Astrocyte of the spinal cord (primary cell): Measurements from ENCODE around the gene SLC13A3.

Experiments
- DNase-seq: peaks from one replicate; pipeline ENCODE4 v3.0.0; 2011; ENCODE audit warnings: low read depth, low spot score
- H3K4me3 ChIP-seq: 2 replicates; pipeline ENCODE4 v1.5.1; 2011; ENCODE audit warnings: low read depth, mild to moderate bottlenecking, low read length, moderate library complexity
- CTCF ChIP-seq: IDR thresholded peaks from 2 replicates; pipeline ENCODE4 v1.5.1; 2012; ENCODE audit warnings: low read depth, mild to moderate bottlenecking, low read length, inconsistent platforms
- in situ Hi-C: cut with HindIII; loops from 2 replicates; pipeline ENCODE4 v1.10.0; 2017; ENCODE audit warnings: low sequenced_read_pairs

The SLC13A3 gene

GRCh38 chr20:46548688-46549087, 102.6 kb downstream of the SLC13A3 start:
- TF ChIP-seq CTCF: no peak
- in situ Hi-C loops: no loop called here
- no peak overlapping the region for H3K4me3 ChIP-seq
- no peak for DNase-seq

DNA sequence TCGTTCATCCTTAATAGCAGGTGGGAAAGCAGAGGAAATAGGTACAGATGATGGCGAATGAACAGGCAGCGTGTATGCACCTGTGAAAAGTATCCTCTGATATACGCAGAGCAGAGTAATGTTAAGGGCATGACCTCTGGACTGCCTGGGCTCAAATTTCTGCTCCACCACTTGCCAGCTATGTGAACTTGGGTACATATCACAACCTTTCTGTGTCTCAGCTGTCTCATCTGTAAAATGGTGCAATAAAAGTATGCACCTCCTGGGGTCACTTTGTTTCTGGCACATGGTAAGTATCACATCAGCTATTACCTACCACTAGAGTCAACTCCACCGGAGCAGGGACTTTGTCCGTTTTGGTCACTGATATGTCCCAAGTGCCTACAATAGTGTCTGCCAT, 103.3 kb downstream of the SLC13A3 start:
- H3K4me3 ChIP-seq: no peak overlapping the region
- in situ Hi-C loops: no loop called here
- no peak for DNase-seq
- TF ChIP-seq CTCF: no peak

DNA sequence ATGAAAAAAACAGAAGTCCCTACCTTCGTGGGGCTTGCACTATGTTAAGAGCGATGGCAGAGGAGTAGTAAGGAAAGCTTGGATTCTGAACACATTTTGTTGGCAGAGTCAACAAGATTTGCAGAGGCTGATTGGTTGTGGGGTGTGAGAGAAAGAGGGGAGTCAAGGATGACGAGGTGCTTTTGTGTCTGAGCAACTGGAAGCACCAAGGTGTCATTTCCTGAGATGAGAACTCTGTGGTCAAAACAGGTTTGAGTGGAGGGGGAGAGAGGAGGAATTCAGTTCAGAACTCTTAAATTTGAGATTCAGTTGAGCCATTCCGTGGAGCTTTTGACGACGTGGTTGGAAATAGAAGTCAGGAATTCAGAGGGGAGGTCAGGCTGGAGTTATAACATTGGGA, 104.3 kb downstream of the SLC13A3 start:
- in situ Hi-C loops: no loop called here
- no peak for TF ChIP-seq CTCF
- no peak for DNase-seq
- H3K4me3 ChIP-seq: no peak overlapping the region

- in situ Hi-C loops: no loop called here
- H3K4me3 ChIP-seq: no peak overlapping the region
- no peak for TF ChIP-seq CTCF
- no peak for DNase-seq
These were observed 105.0 kb downstream of the SLC13A3 start for GRCh38 chr20:46546298-46546697.

GRCh38 chr20:46545827-46546138, 105.5 kb downstream of the SLC13A3 start:
- DNase-seq: no peak
- H3K4me3 ChIP-seq: no peak overlapping the region
- in situ Hi-C loops: no loop called here
- no peak for TF ChIP-seq CTCF

GRCh38 chr20:46545077-46545826, 106.0 kb downstream of the SLC13A3 start:
- DNase-seq: no peak
- no peak for TF ChIP-seq CTCF
- H3K4me3 ChIP-seq: no peak overlapping the region
- in situ Hi-C loops: no loop called here
